HG02870 (cell line): Measurements from ENCODE around the gene PIK3R5.

Experiments
- ATAC-seq: cut with Tn5 transposase; IDR thresholded peaks from one replicate; pipeline ENCODE4 v1.9.1; 2021; ENCODE audit warnings: mild to moderate bottlenecking, moderate library complexity; ENCODE audit not compliant: unreplicated experiment

The PIK3R5 gene

DNA sequence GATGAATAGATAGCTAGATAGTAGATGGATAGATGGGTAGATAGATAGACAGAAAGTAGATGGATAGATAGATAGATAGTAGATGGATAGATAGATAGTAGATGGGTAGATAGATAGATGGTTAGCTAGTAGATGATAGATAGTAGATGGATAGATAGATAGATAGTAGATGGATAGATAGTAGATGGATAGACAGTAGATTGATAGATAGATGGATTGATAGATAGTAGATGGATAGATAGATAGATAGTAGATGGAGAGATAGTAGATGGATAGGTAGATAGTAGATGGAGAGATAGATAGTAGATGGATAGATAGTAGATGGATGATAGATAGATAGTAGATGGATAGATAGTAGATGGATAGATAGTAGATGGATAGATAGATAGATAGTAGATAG is 40.4 kb downstream of the PIK3R5 start:
- no peak for ATAC-seq

DNA sequence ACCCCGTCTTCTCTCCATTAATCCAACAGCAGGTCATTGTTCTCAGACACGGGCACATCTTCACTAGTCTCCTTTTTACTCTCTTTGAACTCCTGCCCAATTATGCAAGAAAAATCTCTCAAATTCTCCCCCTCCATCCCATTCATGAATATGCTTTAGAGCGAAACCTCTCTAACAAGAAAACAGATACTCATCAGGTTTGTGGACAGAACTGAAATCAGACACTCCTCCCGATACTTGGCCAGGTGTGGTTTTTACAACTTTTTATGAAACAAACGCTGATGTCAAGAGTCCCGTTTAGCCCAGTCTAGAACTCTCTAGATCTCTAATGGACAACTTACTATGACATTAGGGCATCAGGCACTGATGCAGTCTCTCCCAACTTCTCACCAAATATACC is 40.9 kb downstream of the PIK3R5 start:
- peak; percentile 68 for ATAC-seq

- no peak for ATAC-seq
Measured at GRCh38 chr17:8923762-8924161, 41.7 kb downstream of the PIK3R5 start.

DNA sequence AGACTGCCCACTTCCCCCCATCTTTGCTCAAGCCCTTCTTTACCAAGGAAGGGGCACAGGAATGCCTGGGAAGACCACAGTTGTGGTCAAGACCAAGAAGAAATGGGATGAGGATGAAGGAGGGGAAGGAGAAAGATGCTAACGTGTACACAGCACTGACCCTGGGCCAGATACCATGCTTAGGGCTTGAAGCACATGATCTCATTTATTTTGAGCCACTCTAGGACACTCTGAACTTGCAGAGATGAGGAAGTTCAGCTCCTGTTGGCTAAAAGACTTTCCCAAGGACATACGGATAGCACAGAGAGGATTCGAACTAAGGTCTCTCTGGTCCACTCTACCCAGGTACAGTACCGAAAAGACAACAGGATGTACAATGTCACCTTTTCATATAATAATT is 42.6 kb downstream of the PIK3R5 start:
- ATAC-seq, result no peak

- ATAC-seq, result no peak
Measured at GRCh38 chr17:8922451-8922850, 43.1 kb downstream of the PIK3R5 start.

DNA sequence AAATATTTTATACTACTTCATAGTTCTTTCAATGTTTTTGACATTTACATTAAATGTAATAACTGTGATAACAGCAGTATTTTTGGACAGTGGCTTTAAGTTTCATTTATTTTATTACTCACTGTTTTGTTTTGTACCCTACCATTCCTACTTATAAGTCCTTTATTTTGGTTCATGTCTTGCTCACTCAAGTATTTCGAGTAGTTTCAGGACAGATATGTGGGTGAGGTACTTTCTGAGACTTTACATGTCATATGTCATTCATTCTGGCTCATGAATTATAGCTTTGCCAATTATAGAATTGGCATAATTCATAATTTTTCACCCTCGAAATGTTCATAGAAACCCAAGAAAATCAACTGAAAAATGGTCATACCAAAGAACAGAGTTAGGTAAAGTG is 44.4 kb downstream of the PIK3R5 start:
- ATAC-seq, result peak; percentile 57

DNA sequence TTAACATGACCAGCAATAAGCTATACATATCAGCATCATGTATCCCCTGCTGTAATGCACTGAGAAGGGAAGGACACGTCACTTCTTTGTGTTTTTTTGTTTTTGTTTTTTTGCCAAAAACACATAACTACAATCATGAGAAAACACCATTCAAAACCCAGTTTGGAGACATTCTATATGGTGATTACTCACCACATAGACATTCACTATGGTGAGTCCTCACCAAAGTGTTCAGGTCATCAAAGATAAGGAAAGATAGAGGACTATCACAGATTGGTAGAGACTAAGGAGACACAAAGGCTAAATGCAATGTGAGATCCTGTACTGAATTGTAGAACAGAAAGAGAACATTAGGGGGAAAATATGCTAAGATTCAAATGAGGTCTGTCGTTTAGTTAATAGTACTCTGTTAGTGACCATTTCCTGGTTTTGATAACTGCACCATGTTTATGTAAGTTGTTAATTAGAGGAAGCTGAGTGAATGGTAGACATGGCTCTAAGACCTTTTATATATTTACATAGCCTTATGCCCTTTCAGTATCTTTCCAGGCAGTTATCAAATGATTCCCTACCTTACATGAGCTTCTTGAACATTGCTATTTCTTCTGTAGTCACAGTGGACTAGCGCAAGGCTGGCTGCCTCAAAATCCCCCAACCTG is 46.6 kb downstream of the PIK3R5 start:
- no peak for ATAC-seq

DNA sequence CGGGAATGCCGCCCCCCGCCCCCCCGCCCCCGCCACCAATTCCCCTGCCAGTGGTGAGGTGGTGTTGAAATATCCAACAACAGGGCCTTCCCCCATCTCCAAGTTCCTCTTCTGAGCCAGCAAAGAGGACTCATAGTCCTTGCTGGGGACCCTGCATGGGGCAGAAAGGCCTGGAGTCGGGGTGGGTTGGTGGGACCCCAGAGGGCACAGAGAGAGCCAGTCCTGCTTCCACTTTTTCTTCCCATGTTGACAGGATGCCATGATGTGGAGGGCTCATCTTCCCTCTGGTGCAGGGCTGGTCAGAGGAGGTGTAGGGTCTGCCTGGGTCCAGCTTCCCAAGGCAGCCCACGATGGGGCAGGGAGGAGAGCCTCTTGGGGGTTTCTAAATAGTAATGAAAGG is 49.0 kb downstream of the PIK3R5 start:
- ATAC-seq, result no peak

DNA sequence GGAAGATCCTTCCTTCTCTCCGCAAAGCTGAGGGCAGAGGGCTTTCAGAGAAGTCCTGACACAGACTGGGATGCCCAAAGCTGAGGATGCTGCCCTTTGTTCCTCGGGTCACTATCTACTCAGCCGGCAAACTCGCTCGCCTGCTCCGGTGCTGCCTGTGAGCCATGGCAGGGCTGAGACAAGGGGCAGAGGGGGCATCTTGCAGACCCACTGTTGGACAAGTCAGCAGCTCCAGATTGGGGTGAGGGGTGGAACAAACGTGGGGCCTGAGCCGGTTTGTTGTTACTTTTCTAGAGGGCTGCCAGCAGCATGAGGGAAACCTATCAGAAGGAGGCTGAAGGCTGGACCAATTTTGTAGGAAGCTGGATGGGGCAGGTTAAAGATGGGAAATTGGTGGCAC is 51.0 kb downstream of the PIK3R5 start:
- ATAC-seq, result no peak

DNA sequence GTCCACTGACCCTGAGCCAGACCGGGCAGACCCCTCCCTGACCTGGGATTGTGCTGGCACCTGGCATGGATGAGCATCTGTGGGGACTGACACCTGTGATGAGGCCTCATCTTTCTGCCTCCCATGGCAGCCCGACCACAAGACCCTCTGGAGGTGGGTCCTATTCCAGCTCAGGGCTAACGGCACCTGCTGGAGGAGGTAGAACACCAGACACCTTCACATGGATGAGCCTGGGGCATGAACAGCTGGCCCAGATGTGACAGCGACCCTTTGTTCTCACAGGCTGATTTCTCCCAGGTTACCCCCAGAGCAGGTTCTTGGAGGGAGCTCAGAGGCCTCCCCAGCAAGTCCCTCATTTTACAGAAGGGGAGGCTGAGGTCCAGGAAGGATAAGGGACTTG is 51.6 kb downstream of the PIK3R5 start:
- no peak for ATAC-seq

DNA sequence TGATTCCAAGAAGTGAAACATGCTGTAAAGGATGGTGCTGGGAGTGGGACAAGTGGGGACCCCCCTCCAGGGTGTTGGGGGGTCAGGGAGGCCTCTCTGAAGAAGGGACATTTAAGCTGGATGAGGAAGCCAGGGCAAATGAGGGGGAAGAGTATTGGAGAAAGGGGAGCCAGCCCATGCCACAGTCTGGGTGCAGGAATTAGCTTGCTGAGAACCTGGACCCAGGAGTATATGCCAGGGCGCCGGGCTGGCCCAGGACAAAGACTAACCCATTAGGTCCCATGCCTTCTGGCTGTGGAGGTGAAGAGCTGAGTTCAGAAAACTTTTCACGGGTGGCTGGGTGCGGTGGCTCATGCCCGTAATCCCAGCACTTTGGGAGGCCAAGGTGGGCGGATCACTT is 52.4 kb downstream of the PIK3R5 start:
- ATAC-seq, result no peak

DNA sequence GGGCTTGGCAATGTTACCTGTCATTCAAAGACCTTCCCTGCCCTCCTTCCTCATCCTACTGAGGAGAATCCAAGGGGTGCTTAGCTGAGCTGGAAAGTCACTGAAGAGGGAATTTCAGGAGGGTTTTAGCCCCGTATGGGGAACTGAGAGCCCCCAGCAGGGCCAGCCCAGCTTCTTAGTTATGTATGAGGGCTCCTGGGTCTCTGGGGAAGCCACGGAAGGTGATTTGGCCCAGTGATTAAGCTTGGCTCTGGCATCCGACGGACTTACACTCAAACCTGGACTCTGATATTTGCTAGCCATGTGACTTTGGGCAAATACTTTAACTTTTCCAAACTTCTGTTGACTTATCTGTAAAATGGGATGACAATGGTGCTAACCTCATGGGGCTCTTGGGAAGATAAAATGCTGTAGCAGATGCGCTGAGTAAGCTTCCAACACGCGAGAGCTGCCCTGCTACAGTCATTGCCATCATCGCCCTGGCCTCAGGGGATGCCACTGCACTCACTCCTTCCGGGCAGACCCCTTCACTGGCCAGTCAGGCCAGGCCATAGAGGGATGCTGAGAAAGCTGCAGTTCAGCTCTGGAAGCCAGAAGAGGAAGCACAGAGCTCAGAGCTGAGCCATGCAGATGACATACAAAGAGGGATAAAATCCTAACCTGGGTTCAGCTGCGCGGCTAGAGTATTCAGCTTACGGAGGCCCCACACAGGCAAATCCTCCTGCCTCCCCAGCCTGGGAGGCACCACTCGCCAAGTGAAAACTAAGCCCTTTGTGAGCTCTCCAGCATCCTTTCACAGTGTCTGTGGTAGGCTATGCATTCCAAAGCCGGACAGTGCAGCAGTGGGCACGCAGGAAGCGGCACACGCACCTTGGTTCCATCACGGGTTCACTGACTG is 53.2 kb downstream of the PIK3R5 start:
- no peak for ATAC-seq

- no peak for ATAC-seq
Measured at GRCh38 chr17:8910969-8911604, 54.4 kb downstream of the PIK3R5 start.

GRCh38 chr17:8909586-8910270 is 55.8 kb downstream of the PIK3R5 start:
- ATAC-seq, result no peak

GRCh38 chr17:8905331-8905730 is 60.2 kb downstream of the PIK3R5 start:
- ATAC-seq, result no peak

DNA sequence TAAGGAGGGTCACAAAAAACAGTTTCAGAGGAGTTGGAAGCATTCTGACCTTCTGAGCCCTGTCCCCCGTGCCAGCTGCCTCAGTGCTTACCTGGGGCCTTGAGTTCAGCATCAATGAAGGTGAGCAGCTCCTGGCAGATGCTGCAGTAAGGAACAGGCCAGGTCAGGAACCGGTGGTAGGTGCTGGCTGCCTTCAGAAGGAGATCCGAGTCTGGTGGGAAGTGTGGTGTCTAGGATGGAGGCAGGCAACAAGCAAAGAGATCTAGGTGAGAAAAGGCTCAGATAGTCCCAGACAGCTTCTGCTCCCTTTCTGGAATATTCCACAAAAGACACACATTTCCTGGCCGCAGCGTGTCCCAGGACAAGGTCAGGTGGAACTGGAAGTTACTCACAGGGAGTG is 60.8 kb downstream of the PIK3R5 start:
- no peak for ATAC-seq

- no peak for ATAC-seq
Measured at GRCh38 chr17:8904201-8904600, 61.3 kb downstream of the PIK3R5 start.

- ATAC-seq, result no peak
Measured at GRCh38 chr17:8900626-8901585, 64.6 kb downstream of the PIK3R5 start.

DNA sequence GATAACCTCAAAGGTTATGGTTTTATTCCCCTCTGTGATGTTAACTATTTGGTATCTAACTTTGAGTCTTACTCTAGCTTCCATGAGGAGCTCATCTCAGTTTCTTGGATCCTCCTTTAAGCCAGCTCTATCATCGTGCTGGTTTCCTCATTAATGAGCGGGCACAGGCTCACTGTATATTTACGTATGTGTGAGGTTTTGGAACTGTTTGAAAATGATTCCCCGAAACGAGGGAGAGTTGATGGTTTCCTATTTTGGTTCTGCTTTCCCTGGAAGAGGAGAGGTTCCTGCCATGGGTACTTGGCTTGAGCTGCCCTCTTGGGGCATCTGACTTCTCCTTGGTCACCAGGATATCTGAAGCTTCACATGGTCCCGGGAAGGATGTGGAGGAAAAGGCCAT is 65.3 kb downstream of the PIK3R5 start:
- ATAC-seq, result no peak

GRCh38 chr17:8898636-8899035 is 66.9 kb downstream of the PIK3R5 start:
- no peak for ATAC-seq
